Frontal cortex (tissue), 4 donors: ENCODE data around the gene PRKN. TPM values are rescaled to one million over a fixed set of nuclear protein-coding genes. Genes with fewer than 3 reads are reported as not detected.
"Not testable (repeated sequence)": the region's sequence is repeated elsewhere in the genome, so short reads cannot be mapped to it uniquely, and the experiment has no call there.

ENCODE experiments used
- DNase-seq, 2 donors: peaks; one replicate each; pipeline ENCODE4 v3.0.0; 2012; ENCODE audit warnings: low spot score in 2 of 2
- FAIRE-seq: peaks from 2 replicates; lab custom pipeline; 2012; peaks lifted over from hg19 to GRCh38; lab: Jason Lieb, UNC
- total RNA-seq: library from RNA; depleted of rRNA; stranded (reverse); fragments of >200 nt; gene quantifications from one replicate; pipeline ENCODE4 v1.2.3, GENCODE V29; 2014
- donor health status: control.
- donor health status: control.
- donor health status: control.

The PRKN gene
- total RNA-seq, 1 donor from 2014 or later = 6.1 TPM

DNA sequence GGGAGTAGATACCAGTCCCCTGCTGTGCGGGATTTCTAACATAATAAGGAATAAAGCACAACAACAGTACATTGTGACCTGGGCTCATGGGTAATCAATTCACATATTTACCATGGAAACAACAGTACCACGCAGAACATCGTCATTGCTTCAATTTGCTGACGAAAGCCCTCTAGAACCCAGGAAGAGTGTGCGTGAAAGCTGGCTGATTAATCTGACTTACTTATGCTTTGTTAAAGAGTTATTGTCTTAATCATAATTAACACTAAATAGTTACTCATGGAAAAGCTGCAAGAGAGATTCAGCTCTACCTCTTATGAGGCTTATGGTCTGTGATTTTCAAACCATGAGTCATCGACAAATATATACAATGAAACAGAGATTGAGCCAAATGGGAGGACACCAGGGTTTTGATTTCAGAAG is 809.4 kb downstream of the PRKN start:
- no peak for FAIRE-seq
- no peak for DNase-seq

DNA sequence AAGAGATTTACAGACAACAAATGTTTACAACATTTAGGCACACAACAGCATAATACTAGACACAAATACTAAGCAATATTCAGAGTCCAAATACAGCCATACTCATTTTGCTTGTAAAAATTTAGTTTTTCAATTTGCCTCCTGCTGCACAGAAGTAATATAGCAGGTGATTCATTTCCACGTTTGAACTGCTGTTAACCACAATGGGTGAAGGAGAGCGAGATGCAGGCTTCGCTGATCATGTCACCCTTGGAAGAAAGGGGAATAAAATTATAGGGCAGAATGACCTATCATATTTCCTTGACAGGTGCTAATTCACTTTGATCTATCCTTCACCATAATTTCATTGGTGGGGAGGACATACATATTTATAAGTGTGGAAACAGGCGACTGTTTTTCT is 809.9 kb downstream of the PRKN start:
- DNase-seq (no peak), FAIRE-seq (no peak)

DNA sequence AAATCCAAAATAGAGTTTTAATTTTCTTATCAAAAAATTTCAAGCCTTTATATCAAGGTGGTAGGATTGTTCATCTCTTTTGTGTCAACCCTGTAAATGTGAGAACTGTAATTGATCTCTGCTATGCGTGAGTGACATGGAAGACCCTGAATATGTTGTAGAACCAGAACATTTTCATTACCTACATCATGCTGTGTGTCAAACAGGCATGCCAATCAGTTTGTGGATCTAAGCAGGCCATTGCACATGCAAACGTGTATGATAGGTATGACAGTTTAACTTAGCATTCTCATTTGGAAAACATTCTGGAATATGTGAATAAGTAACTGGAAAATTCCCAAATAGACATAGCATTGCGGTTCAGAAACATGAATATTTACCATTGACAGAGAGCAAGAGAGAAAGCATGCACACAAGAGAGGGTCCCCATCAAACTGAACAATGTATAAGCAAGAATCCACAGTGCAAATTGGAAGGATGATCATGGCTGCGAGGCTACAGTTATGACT is 812.1 kb downstream of the PRKN start:
- FAIRE-seq (no peak), DNase-seq (no peak)

DNA sequence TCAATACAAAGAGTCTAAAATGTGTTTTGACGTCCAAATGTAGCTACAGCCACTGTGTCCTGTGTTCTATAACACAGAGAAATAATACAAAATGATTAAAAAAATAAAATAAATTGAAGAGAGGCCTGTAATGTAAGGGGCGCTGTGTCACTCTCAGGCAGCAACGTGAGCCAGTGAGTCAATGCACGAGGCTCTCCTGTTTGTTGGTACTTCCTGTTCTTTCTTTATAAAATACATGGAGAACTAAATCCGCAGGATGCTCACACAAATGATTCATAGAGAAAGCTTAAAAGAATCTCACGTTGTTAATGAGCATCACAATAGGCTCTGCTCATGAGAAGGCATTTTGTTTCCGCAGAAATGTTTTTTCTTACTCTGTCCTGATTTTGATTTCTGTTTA is 818.7 kb downstream of the PRKN start:
- FAIRE-seq (no peak), DNase-seq (no peak)

DNA sequence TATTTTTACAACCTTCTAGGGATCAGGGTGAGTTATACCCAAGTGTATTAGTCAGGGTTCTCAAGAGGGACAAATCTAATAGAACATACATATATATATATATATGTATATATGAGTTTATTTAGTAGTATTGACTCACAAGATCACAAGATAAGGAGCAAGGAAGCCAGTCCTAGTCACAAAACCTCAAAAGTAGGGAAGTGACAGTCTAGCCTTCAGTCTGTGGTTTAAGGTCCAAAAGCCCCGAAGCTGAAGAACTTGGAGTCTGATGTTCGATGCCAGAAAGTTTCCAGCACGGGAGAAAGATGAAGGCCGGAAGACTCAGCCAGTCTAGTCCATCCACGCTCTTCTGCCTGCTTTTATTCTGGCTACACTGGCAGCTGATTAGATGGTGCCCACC is 821.0 kb downstream of the PRKN start:
- no peak for DNase-seq
- no peak for FAIRE-seq

DNA sequence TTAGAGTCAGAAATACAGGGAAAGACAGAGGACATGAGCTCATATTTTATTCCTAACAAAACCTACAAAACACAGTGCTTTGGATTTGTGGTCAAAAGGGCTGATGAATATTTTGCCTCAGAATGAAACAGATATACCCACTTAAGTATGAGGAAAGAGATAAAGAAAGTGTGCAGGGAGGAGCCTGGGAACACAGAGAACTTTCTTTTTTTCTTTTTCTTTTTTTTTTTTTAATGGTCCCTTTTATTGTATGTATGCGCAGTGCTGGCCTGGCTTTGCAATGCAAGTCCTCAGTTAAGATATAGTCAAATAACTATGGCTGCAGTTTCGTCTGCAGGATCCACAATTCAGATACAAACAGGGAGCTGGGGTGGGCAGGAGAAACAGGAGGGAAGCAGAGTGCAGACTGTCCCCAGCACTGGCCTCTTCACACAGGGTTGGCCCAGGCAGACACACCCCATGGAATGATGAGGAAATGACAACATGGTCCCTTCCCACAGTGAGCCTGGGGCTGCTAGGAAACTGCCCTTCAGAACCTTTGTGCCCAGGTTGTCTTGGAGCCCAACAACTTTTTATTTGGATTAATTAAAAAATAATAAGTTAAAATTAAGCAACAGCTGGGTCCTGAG is 823.9 kb downstream of the PRKN start:
- no peak for FAIRE-seq
- no peak for DNase-seq

DNA sequence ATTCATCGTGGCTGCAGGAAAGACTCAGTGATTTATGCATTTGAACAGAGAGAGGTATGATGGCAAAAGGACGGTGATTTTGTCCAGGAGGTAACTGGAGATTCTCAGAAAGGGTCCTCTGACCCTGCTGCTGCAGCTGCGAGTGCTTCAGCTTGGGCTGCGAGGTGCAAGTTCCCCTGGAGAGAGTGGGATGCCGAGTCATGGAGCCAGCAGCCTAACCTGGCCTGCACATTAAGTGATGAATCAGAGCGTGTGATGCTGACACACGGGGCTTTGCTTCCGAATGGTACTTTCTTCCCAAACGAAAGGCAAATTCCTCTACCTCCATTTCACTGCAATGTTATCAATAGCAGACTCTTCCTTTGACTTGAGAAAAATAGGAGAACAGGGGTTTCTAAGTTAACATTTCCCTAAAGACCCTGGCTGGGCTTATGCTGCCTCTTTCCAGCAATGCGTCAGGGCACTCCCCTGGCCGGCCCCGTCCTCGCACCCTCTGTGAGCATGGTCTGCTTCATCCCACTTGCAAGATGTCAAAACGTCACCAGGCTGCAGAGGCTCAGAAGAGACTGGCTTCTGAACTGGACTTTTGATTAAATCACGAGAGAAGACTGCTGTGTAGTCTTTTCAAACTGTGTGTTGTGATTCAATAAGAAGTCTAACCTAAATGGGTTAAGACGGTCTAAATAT is 825.7 kb downstream of the PRKN start:
- FAIRE-seq (no peak), DNase-seq (no peak)

DNA sequence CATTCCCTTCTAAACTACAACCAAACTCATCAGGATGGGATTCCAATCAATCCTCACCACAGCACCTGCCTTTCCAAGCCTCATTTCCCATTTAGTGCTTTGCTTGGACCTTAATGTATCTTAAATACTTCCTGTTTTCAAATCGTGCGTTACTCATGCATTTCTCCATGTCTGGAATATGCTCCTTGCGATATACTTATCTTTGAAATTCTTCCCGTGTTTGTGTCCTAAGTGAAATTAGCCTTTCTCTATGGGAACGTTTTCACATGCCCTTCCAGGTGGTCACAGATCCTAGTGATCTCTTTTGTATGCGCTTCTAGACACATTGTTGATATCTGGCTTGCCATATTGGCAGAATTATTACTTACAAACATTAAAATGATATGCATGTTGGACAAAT is 833.1 kb downstream of the PRKN start:
- FAIRE-seq (no peak), DNase-seq (no peak)

DNA sequence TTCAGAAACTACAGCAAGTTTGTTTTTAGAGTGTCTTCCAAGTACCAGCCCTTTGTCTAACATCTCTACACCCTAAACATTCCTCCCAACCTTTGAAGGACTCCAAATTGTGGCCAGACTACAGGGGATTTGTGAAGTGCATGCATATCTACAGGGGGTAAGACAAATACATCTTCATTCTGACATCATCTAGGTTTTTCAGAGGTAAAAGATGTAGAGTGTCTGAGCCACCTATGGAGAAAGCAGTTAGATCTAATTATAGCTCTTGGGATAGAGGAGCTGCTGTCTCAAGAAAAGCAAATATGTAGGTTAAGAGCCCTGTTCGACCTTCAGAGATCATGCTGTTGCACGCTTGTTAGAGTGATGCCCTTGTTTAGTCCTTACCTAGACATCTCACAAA is 836.0 kb downstream of the PRKN start:
- FAIRE-seq (no peak), DNase-seq (no peak)

DNA sequence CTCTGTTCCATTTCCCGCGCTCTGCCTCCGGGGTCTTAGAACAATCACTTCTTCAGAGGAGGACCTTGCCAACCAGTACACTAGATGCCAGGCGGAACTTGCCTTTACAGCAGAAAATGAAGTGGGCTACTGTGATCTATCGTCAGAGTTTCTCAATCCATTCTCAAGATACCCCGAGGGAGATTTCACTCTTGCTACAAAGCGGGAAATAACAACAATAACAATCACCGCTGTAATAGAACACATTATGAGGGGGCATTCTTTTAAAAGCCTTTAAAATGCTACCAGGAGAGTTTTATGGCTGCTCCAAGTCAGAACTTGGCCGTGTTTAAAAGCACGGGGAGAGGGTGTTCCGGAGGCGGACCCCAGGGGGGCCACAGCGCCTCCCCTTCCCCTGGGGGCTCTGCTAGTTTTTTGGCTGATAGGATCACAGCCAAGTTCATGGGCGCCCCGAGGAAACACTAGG is 836.7 kb downstream of the PRKN start:
- FAIRE-seq (no peak), DNase-seq (no peak)

DNA sequence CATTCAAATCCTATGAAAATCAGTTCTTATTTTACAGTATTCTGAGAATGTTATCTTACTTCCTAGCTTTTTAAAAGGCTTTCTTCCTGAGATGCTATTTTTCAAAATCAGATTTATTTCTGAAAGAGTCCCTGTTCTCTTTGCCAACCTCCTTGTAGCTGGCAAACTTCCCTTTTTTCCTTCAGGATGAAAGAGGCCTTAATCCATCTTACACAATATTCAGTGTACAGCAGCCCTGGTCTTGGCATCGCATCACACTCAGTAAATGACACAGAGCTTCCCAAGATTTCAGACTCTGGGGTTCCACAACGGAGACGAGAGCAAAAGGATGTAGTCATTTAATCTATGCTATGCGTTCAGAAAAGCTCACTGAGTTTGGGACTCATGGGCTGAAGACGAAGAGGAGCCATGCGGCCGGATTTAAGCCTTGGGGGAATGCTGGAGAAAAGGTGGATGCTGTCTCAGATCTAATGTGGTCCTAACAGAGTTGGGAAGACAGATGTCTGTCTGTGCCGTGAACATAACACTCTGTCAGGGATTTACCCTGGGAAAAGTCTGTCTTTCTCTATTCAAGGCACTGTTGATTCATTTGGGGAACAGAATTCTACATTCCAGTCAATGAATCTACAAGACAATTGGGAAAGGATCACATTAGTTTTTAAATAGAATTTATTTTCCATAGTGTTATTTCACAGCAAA is 837.3 kb downstream of the PRKN start:
- FAIRE-seq = no peak
- no peak for DNase-seq

DNA sequence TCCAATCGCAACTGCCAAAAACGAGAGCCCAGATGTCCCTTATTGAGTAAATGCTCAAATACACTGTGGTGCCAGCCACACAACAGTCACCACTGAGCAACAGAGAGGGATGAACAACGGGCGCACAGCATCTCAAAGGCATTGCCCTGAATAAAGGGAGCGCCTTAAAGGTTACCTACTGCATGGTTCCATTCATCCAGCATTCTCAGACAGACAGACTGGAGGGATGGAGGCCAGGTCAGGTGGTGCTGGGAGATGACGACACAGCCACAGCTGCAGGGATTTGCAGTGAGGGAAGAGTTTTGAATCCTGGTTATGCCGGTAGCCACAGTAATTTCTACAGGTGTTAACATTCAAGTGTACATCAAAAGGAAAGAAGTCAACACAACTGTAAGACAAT is 838.2 kb downstream of the PRKN start:
- DNase-seq (no peak), FAIRE-seq (no peak)

DNA sequence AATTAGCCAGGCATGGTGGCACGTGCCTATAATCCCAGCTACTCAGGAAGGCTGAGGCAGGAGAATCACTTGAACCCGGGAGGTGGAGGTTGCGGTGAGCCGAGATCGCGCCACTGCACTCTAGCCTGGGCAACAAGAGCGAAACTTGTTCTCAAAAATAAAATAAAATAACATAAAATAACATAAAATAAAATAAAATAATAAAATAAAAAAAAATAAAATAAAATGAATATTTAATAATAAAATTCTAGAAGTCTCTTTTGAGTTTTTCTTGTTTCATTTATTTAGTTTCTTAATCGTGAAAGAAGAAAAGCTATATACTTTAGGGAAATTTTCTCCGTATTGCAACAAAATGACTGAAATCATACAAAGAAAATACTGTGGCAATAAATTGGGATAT is 841.0 kb downstream of the PRKN start:
- FAIRE-seq = peak; percentile 95
- not testable (repeated sequence) for DNase-seq

DNA sequence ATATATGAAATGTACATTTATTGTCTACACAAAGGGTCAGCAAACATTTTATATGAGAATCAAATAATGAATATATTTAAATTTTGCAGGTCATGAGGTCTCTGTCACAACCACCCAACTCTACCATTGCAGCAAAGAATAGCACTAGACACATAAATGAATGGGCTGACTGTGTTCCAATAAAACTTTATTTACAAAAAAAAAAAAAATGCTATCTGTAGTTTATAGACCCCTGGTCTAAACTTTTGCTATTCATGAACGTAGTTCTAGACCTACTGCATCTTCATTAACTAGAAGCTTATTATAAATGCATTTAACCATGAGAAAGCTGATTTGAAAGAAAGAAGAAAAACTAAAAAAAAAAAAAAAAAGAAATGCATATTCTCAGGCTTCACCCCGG is 842.8 kb downstream of the PRKN start:
- DNase-seq (no peak), FAIRE-seq (no peak)

DNA sequence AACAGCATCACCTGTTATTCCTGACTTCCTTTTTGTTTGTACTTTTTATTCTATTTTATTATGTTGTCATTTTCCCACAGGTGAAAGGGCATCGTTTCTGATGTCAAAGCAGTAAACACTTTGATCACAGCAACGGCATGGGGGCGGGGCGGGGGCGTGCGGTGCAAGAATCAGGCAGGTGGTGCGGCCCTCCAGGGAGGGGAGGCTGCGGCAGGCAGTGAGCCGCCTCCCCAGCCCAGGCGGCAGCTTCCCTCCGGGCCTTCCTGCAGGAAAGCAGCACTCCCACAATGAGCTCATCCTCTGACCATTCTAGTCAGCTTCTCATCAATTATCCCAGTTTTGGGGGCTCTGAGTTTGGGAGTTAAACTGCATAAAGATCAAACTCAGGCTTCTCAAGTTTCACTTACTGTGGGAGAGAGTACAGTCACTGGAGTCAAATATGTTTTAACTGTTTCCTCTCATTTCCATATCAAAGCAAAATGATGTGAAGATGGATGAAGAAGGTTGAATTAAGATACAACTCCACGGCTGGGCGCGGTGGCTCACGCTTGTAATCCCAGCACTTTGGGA is 845.3 kb downstream of the PRKN start:
- DNase-seq = no peak
- no peak for FAIRE-seq

DNA sequence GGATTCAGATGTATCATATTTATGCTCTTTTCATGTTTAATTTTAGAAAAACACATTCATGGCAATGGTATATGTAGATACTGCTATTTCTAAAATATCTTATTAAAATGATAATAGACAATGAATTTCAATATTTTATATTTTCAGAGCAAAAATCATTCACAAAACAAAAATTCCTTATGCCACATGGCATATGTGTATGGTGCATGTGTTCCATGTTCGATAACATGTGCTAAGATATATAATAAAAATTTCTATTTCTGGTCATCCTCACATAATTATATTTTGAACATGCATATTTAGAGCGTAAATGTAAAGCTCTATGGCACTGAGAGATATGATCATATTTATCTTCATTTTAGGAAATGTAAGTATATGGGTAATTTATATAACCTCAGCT is 847.5 kb downstream of the PRKN start:
- FAIRE-seq (no peak), DNase-seq (no peak)

DNA sequence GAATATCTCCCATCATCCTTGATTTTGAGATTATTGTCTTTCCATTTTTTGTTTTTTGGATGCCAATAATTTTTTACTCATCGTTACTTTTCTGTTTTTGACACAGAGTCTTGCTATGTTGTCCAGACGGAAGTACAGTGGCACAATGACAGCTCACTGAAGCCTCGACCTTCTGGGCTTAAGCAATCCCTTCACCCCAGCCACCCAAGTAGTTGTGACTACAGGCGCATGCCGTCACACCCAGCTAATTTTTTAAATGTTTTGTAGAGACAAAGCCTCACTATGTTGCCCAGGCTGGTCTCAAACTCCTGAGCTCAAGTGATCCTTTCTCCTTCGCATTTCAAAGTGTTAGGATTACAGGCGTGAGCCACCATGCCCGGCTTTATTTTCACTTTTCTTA is 851.3 kb downstream of the PRKN start:
- no peak for FAIRE-seq
- no peak for DNase-seq

DNA sequence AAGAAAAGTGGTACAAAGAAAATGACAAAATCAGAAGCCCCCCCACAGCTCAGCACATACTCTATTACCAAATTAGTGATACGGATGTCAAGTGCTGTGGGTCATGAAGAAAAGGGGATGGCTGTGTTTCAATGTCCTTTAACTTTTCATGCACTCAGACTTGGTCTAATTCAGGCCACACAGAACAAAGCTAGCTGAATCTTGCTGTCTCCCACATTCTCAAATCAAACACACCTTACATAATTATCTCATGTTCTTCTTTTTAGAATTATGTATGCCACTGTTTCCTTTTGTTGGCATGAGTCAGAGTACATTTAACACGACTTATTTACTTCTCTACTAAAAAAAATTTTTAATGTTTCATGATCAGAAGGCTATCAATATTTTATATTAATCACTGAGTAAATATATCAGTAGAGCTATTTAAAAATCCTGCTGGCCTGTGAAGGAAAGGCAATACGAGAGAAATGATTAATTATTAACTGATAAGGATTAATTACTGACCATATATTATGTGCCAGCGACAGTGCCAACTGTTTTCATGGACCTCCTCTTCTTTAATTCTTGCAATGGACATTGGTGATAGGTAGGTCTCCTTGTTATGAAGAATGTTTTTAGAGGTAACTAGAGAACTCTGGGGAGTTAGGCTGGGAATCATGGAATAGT is 857.2 kb downstream of the PRKN start:
- FAIRE-seq = no peak
- no peak for DNase-seq

DNA sequence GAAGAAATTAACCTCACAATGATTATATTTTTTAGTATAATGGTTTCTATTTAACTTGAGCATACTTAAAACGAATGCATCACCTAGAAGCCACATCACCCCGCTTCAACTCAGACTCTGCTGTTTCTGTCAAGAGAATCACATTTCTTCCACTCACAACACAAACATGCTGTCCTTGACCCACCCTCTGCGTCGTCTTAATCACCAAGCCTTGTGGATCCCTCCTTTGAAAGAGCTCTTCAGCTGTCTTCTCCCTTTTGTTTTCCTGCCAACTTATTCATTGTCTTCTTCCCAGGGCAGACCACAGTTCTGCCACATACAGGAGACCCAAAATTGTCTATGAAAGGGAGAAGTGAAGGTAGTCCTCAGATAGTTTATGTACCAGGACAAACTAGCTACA is 858.1 kb downstream of the PRKN start:
- FAIRE-seq = no peak
- no peak for DNase-seq

DNA sequence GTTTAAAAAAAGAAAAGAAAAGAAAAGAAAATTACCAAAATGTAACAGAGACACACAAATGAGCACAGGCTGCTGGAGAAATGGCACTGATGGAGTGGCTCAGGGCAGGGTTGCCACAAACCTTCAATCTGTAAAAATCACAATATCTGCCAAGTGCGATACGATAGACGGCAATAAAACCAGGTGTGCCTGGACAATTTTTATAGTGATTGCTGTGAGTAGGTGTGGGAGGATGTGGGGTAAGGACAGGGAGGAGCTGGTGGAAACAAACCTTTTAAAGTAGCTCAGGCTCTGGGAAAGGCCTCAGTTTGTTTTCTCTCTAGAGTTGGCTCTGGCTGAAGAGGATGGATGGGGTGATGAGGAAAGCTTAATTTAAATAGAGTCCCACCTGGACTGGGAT is 861.0 kb downstream of the PRKN start:
- DNase-seq (no peak), FAIRE-seq (no peak)
